Prostate gland (tissue), 2 donors: ENCODE results near the gene CSNK2B.

ENCODE experiments used
- CTCF ChIP-seq, 4 experiments: fragments of 200-600 bp in 2 of 4; fragments of 450-650 bp in 2 of 4; sonication (generic) in 2 of 4; IDR thresholded peaks; 1 replicate in 3 of 4; 2 replicates in 1 of 4; pipeline ENCODE4 v1.5.1; 2016 to 2019; ENCODE audit warnings: antibody characterized with exemption in 4 of 4, mild to moderate bottlenecking in 2 of 4, moderate library complexity in 2 of 4
- POLR2A ChIP-seq: fragments of 450-650 bp; IDR thresholded peaks from one replicate; pipeline ENCODE4 v1.6.1; 2016; ENCODE audit warnings: antibody characterized with exemption, mild to moderate bottlenecking

GRCh38 chr6:31663126-31663960 is 2.5 kb upstream of the CSNK2B start:
- no peak for TF ChIP-seq POLR2A
- TF ChIP-seq CTCF (IDR thresholded peaks at IDR 0.05): no peak
